Fibroblast of skin of left quadriceps (primary cell): ENCODE results near the gene TNFRSF17.
"Not testable (repeated sequence)": the region's sequence is repeated elsewhere in the genome, so short reads cannot be mapped to it uniquely, and the experiment has no call there.

Experiments used
- DNase-seq, 2 experiments: peaks; one replicate each; pipeline ENCODE4 v3.0.0-alpha.2; 2013; ENCODE audit warnings: low read depth in 2 of 2

Gene TNFRSF17

DNA sequence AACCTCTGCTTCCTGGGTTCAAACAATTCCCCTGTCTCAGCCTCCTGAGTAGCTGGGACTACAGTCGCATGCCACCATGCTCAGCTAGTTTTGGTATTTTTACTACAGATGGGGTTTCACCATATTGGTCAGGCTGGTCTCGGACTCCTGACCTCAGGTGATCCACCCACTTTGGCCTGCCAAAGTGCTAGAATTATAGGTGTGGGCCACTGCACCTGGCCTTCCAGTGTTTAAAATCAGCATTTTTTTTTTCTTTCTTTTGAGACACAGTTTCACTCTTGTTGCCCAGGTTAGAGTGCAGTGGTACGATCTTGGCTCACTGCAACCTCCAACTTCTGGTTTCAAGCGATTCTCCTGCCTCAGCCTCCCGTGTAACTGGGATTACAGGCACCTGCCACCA lies 5.3 kb downstream of the TNFRSF17 start:
- not testable (repeated sequence) for DNase-seq

DNA sequence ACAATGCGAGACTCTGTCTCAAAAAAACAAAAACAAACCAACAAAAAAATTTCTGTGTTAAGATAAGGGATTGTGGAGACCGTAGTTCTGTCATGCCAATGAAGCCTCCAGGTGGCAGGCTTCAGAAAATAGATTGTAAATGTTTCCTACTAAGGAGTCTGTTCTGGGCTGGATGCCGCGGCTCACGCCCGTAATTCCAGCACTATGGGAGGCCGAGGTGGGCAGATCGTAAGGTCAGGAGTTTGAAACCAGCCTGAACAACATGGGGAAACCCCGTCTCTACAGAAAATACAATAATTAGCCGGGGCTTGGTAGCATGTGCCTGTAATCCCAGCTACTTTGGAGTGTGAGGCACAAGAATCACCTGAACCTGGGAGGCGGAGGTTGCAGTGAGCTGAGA lies 7.1 kb downstream of the TNFRSF17 start:
- no peak for DNase-seq

DNA sequence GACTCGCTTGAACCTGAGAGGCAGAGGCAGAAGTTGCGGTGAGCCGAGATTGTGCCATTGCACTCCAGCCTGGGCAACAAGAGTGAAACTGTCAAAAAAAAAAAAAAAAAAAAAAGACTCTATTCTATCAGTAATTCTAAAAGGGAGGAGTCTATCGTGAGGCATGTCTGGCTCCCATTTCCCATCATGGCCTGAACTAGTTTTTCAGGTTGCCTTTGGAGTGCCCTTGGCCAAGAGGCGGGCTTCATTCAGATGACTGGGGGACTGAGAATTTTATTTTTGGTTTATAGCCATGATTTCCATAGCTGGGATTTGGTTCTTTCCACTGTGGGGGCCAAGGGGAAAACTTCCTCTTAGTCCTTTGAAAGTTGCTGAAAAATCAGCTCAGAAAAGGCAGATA lies 8.1 kb downstream of the TNFRSF17 start:
- no peak for DNase-seq

DNA sequence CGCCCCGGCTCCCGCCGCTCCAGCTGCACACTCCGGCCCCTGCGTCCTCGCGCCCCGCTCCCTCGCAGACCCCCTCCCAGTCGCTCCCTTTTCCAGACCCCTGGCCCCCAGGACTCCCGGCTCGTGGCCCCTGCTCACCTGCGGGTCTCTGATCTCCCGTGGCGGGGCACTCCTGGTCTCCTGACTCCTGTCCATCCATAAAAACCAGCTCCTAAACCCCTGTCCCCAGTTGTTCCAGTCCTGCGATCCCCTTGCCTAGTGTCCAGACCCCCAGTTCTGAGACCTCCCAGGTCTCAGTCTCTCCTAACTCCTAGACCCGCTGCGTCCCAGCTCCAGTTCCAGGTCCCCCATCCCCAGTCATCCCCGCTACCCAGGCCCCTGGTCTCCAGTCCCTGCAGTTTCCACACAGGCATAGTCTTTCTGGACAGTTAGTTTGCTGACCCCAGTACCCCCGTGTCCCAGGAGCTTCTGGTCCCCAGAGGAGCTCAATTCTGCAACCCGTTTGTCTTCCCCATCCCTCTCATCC lies 11.9 kb downstream of the TNFRSF17 start:
- no peak for DNase-seq

DNA sequence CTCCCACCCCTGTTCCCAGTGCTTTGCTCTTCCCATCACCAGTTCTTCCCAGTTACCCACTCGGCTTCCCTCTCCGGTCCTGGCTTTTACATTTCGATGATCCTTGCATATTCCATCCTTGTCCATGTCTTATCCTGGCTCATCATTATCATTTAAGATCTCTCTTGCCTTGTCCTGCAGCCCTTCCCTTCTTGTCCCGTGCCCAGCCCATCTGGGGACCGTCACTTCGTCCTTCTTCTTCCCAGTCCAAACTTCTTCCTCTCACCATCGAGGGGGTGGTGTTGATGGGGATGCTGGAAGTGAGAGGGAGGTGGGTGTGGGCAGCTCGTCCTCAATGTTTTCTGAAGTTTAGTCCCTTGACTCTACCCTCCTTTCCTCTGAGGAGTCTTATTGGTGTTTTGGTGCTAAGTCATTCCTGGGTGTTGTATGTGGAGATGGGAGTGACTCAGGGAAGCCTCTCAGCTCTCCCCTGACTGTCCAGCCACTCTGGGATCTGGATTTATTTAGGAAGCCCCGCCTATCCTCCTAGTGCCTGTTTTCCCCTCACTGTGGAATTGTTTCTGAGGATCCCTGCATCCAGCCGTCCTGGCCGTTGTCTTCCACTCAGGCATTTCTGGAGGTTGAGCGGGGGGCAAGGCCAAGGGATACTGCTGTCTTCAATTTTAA lies 12.5 kb downstream of the TNFRSF17 start:
- peak; percentile 58 to 72 for DNase-seq

DNA sequence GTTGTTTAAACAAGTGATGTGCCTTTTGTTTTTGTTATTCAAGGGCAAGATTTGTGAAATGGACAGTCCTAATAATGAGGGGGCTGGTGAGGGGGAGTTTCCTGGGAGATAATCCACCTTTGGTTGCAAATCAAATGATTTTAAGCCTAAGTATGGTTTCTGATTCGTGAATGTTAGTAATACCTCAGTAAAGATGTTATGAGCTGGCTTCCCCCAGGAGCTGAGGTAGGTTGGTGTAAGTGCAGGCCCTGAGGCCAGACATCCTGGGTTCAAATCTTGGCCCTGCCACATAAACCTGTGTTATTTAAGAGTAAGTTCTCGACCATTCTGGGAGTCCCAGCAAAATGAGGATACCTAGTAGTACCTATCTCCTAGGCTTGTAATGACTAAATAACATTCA lies 13.1 kb downstream of the TNFRSF17 start:
- DNase-seq = no peak

DNA sequence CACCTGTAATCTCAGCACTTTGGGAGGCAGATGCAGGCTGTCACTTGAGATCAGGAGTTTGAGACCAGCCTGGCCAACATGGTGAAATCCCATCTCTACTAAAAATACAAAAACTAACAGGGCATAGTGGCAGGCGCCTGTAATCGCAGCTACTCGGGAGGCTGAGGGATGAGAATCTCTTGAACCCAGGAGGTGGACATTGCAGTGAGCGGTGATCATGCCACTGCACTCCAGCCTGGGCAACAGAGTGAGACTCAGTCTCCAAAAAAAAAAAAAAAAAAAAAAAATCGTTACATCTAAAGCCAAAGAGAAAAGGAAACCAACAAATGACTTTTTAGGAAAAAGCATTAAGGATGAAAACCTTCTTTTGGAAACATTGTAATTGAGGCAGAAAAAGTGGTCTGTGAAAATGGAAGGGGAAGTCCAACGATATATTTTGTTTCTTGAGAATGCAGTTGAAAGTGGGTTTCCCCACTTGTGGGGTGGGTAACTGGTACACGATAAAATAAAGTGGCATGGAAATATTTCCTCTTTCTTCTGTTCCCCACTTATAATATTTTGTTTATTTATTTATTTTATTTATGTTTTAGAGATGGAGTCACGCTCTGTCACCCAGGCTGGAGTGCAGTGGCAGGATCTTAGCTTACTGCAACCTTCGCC lies 14.1 kb downstream of the TNFRSF17 start:
- DNase-seq = no peak

DNA sequence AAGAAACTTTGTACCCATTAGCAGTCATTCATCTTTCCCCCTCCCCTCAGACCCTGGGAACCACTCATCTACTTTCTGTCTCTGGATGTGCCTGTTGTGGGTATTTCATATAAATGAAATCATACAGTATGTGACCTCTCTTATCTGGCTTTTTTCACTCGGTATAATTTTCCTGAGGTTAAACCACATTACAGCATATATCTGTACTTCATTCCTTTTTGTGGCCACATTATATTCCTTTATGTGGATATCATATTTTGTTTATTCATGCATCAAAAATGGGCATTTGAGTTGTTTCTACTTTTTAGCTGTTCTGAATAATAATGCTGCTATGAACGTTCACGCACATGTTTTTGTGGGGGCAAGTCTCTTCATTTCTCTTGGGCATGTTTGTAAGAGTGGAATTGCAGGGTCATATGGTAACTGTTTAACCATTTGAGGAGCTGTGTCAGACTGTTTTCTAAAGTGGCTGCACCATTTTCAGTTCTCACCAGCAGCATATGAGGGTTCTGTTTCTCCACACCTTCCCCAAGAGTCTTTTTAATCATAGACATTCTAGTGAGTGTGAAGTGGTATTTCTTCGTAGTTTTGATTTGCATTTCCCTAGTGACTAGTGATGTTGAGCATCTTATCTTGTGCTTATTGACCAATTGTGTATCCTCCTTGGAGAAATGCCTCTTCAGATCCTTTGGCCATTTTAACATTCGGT lies 15.3 kb downstream of the TNFRSF17 start:
- DNase-seq = no peak

DNA sequence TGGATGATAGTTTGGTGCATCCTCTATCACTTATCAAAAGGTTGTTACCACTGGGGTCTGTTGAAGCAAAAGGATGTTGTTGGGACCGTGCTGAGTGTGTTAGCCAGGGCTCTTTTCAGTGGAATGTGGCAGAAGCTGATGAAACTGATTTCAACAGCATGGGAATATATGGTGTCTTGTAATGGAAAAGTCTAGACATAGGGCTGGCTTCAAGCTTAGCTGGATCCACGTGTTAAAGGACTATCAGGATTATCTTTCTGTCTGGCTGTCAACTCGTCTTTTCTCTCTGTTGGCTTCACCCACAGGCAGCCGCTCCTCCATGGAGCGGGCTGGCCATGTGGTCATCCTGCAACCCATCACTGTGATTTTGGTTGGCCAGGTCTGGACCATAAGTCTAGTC lies 20.2 kb downstream of the TNFRSF17 start:
- DNase-seq = no peak

DNA sequence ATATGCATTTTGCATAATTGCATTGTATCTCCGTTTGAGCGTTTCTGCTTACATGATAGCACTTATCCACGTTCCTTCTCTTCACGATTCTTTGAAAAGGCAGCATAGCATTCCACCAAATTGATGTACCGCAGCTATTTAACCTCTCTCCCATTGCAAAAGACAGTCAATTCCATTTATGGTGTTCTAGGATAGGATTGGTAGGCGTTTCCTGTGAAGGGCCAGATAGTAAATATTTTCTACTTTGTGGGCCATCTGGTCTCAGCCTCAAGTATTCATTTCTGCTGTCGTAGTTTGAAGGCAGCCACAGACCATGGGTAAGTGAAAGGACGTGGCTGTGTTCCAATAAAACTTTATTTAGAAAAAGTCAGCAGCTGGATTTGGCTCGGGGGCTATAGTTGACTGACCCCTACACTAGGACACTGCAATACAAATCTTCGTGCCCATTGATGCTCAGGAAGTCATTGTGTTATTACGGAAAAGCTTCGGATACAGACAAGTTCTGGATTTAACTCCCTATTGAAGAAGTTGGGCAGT lies 21.6 kb downstream of the TNFRSF17 start:
- DNase-seq = no peak

DNA sequence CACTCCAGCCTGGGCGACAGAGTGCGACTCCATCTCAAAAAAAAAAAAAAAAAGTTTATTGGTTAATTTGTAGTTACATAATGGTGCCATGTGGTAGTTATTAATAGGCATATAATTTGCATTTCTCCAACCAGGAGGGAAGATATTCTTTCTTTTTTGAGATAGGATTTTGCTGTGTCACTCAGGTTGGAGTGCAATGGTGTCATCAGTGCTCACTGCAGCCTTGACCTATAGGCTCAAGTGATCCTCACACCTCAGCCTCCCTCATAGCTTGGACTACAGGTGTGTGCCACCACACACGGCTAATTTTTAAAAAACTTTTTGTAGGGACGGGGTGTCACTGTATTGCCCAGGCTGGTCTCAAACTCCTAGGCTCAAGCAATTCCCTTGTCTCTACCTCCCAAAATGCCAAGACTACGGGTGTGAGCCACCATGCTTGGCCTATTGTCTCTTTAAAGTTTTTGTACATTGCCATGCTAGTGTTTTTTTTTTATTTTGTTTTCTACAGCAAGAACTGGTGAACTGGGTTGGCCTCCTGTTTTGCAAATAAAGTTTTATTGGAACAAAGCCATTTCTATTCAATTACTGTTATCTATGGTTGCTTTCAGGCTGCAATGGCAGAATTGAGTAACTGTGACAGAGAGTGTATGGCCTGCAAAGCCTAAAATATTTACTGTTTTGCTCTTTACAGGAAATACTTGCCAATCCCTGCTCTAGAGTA lies 23.4 kb downstream of the TNFRSF17 start:
- DNase-seq = no peak

DNA sequence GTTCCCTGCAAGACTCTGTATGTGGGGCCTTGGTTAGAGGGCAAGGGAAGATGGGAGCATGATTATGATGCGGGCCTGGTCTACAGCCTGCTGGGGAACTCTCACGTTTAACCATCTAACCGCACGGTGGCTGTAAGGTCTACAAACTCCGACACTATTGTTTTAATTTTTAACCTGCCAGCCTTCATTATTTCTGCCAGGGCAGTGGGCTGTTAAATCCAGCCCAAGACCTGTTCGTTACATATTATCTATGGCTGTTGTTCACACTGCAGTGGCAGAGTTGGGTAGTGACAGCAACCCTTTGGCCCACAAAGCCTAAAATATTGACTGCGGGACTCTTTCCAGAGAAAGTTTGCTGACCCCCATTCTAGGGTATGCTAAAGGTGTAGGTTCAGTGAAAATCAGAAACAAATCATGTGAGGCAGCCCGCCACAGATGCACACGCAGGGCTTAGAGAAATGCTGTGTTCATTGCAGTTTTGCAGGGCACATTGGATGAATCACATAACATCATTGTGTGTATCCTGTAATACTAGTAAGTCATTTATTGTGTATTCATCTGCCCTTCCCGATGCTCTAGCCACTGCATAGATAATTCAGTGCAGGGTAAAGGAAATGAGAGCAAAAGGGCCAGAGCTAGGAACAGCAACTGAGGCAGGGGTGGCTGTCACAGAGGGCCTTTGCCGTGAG lies 25.8 kb downstream of the TNFRSF17 start:
- no peak for DNase-seq

DNA sequence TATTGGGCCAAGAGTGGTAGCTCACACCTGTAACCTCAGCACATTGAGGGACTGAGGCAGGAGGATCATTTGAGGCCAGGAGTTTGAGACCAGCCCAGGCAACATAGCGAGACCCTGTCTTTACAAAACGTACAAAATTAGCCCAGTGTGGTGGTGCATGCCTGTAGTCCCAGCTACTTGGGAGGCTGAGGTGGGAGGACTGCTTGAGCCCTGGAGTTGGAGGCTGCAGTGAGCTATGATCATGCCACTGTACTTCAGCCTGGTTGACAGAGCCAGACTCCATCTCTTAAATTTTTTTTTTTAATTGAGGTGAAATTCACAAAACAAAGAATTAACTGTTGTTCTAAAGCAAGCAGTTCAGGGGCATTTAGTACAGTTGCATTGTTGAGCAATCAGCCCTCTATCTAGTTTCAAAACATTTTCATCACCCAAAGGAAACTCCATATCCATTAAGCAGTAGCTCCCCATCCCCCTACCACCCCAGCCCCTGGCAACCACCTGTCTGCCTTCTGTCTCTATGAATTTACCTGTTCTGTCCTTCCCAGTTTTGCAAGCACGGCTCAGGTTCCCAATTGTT lies 27.1 kb downstream of the TNFRSF17 start:
- DNase-seq = no peak

DNA sequence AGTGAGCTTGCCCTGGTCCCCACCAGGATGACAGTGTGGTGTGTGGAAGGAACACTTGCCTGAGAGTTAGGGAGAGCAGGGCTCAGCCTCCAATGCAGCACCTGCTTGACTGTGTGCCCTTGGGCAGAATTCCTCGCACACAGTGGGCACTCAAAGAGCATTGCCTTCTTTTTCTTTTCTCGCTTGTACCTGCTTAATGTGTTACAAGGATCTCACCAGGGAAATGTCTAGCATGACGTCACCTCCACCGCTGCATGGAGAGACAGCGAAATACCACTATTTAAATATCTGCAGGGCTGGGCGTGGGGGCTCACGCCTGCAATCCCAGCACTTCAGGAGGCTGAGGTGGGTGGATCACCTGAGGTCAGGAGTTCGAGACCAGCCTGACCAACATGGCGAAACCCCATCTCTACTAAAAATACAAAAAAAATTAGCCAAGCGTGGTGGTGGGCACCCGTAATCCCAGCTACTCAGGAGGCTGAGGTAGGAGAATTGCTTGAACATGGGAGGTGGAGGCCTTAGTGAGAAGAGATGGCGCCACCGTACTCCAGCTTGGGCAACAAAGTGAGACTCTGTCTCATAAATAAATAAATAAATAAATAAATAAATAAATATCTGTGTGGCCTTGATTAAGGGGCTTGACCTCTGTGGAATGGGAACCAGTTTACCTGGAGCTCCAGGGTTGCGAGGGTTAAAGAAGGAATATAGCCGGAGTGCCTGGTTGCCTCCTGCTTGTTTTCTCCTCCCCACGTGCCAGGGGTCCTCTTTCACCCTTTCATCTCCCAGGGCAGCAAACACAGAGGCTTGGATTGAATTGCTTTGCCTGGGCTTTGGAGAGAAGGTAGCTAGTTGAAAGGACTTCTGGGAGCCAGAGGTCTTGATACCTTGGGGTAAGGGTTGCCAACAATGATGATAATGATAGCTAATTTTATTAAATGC lies 27.8 kb downstream of the TNFRSF17 start:
- no peak for DNase-seq

DNA sequence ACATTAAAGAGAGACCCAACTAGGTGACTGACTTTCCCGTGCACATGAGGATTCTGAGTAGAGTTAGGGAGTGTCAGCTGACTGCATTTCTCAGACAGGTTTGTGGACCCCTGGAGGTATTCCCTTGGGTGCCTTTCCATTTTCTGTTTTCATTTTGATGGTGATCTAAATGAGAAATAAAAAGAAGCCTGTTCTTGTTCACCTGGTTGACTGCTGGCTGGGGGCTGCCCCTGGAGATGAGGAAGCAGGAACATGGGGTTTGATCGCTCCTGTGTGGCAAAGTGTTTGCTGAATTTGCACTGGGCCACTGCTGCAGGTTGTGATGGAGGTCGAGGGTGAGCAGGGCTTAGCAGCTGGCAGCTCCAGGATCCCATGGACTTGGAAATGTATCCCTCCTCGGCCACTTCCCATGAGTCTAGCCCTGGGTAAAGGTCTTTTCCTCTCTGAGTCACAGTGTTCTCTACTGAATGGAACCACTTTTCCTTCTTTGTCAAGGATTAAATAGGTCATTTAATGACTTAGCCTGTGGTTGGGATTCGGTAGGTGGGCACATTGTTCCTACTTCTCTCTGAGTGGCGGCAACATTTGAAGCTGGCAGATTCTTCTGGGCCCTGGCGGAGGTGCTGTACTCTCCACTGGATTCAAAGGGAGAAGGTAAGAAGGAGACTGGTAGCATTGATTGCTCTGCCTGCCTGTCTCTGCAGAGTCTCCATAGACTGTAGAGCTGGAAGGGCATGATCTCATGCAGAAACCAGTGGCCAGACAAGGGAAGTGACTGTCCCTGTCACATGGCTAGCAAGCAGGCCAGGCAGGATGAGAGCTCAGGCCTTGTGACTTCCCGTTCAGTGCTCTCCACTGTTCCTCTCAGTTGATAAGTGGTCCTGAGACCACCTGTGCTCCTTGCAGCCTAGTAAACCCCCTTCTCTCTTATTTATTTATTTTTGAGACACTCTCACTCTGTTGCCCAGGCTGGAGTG lies 29.4 kb downstream of the TNFRSF17 start:
- DNase-seq = no peak

DNA sequence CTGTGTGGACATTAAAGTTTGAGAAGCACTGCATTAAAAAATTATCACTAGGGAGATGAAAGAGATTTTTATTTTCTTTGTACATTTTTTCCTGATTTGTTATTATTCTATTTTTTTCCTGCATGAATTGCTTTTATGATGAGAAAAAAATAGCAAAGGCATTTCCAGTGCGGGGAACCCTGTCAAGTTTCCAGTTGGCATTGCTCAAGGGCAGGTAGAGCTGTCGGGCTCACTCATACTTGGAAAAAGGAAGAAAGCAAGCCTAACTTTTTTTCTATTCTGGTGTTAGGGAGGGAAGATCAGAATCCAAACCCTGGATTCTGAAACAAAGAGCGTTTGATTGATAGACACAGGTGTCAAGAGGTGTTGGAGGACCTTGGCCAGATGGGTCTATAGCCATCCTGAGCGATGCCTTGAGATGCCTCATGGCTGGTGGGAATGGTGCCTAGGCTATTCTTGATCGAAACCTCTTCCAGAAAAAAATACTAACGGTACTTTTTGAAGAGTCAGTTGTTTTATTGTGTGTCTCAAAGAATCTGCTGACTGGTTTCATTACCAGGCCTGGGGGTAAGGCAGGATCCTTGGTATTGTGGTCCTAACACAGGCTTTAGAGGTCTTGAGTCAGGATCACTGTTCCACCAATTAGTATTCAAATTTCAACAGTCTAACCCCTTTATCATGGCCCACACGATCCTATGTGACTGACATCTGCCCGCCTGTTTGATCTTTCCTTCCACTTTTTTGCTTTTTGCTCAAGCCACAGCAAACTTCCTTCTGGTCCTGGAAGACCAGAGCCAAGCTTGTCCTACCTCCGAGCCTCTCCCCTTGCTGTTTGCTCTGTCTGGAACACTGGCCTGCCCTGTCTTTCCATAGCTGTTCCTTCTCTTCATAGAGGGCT lies 31.7 kb downstream of the TNFRSF17 start:
- DNase-seq = no peak

DNA sequence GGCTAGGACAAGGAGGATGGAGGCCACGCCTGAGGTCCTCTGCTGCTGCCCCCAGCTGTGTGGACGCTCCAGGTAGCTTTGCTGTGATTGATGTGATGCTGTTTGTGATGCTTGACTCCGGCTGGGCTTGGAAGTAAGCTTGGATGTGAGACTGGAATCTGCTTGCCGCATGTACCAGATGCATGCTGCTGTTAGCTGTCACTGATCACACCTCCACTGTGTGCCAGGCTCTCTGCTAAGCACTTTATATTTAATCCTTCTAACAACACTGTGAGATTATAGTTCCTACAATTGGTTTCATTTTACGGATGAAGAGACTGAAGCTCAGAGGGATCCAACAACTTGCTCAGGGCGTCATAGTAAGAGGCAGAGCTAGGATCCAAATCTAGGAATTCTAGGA lies 35.0 kb downstream of the TNFRSF17 start:
- DNase-seq = no peak
